Adrenal gland (tissue), 12 donors: ENCODE results near the gene ALKBH5. TPM values are rescaled to one million over a fixed set of nuclear protein-coding genes. Genes with fewer than 3 reads are reported as not detected.

ENCODE experiments used
- DNase-seq, 7 donors: peaks; one replicate each; pipeline ENCODE4 v3.0.0-alpha.2; 2019 to 2020
- H3K27ac ChIP-seq, 5 donors: fragments of 200-600 bp; sonication (generic) in 4 of 5; 1 replicate in 3 of 5; 2 replicates in 2 of 5; pipeline versions ENCODE4 v1.5.1 to v1.8.0; 2016 to 2020; ENCODE audit warnings: mild to moderate bottlenecking in 1 of 5
- H3K27me3 ChIP-seq: fragments of 200-600 bp; 2 replicates; pipeline ENCODE4 v1.8.0; 2021
- H3K36me3 ChIP-seq, 2 donors: fragments of 200-600 bp; replicated peaks in 1 of 2; 1 replicate in 1 of 2; 2 replicates in 1 of 2; pipeline versions ENCODE4 v1.5.1 to v1.8.0; 2018 to 2022
- H3K4me1 ChIP-seq, 2 donors: fragments of 200-600 bp; replicated peaks in 1 of 2; 1 replicate in 1 of 2; 2 replicates in 1 of 2; pipeline versions ENCODE4 v1.5.1 to v1.8.0; 2018 to 2021
- H3K4me3 ChIP-seq, 4 donors: fragments of 200-600 bp; sonication (generic) in 3 of 4; one replicate each; pipeline ENCODE4 v1.5.1; 2016 to 2018
- H3K9me3 ChIP-seq, 3 donors: fragments of 200-600 bp; sonication (generic) in 1 of 3; replicated peaks in 1 of 3; 1 replicate in 2 of 3; 2 replicates in 1 of 3; pipeline versions ENCODE4 v1.5.1 to v1.8.0; 2016 to 2021
- POLR2A ChIP-seq, 2 donors: fragments of 450-650 bp; IDR thresholded peaks; one replicate each; pipeline ENCODE4 v1.6.1; 2017; ENCODE audit warnings: antibody characterized with exemption in 2 of 2, mild to moderate bottlenecking in 2 of 2, moderate library complexity in 1 of 2
- WGBS, 4 donors: extraction: QIAGEN DNeasy Blood & Tissue Kit in 2 of 4; methylation state at CpG; one replicate each; pipeline versions ENCODE4 v1.1.5 to v1.1.7; 2013 to 2017; 5-methylcytosine and 5-hydroxymethylcytosine counted together
- intact Hi-C, 2 donors: fragments of 100-400 bp; cut with DNase I; formaldehyde crosslinking; loops; one replicate each; pipeline versions ENCODE4 v1.14.1 to v1.15.0; 2022 to 2023
- polyA plus RNA-seq, 3 donors: library from polyadenylated mRNA; stranded (reverse); fragments of 200-250 nt in 2 of 3; fragments of 350-450 nt in 1 of 3; fragmentation: Illumina TruSeq in 1 of 3; extraction: RNeasy Lipid Tissue Mini Kit (QIAGEN cat#74804) in 1 of 3; gene quantifications; one replicate each; pipeline ENCODE4 v1.2.3, GENCODE V29; 2013 to 2014
- total RNA-seq, 9 donors: library from RNA; depleted of rRNA in 4 of 9; stranded (reverse); fragments of >200 nt in 4 of 9; fragments of 120-200 nt in 1 of 9; fragmentation: NEBNext Ultra II Directional in 1 of 9; extraction: Animal tissue kit (Norgen Biotek cat#: 25700) in 1 of 9; gene quantifications; one replicate each; pipeline versions ENCODE4 v1.1.0 to v1.2.4, GENCODE V29; 2013 to 2023
- TF ChIP-seq, protein P1 (sequence below), 6 experiments: fragments of 450-650 bp in 4 of 6; fragments of 200-600 bp in 2 of 6; sonication (generic) in 1 of 6; IDR thresholded peaks; 1 replicate in 5 of 6; 2 replicates in 1 of 6; pipeline versions ENCODE4 v1.5.1 to v1.8.0; 2016 to 2021; ENCODE audit warnings: antibody characterized with exemption in 6 of 6, mild to moderate bottlenecking in 2 of 6, moderate library complexity in 1 of 6
- donor health status: healthy with polysubstance abuse.
- donor health status: Bipolar disorder and iron deficiency.
- donor health status: DM: yes; HTN: yes; CAD: no.
- donor health status: DM: no; HTN: no; CAD: no.
- donor health status: DM: no; HTN: no; CAD: no.
- donor health status: DM: yes; HTN: yes; CAD: no.

The ALKBH5 gene
- total and polyA plus RNA-seq, 12 donors = 28.4 to 154 (median 138) TPM

DNA sequence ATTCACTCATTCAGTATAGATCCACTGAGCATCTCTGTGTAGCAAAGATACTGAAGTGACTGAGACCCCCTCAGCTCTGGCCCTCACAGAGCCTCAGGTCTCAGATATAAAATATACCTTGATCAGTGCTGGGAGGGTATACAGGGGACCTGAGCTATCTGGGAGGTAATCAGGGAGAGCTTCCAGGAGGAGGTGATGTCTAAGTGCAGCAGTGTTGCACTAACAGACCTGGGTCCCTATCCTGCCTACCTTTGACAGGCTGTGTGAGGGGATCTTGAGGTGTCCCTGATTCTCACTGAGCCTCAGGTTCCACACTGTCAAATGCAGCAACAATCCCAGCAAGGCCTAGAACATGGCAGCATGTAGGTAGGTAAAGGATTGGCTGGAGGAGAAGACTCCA lies 6.5 kb upstream of the ALKBH5 start:
- H3K36me3 ChIP-seq = no peaks in the 10 kb centered on the region
- H3K4me1 ChIP-seq = peaks cover 7 to 8% of the 10 kb centered on the region in 2 donors
- TF ChIP-seq POLR2A (IDR thresholded peaks at IDR 0.05) = no peak
- TF ChIP-seq, protein P1, sequence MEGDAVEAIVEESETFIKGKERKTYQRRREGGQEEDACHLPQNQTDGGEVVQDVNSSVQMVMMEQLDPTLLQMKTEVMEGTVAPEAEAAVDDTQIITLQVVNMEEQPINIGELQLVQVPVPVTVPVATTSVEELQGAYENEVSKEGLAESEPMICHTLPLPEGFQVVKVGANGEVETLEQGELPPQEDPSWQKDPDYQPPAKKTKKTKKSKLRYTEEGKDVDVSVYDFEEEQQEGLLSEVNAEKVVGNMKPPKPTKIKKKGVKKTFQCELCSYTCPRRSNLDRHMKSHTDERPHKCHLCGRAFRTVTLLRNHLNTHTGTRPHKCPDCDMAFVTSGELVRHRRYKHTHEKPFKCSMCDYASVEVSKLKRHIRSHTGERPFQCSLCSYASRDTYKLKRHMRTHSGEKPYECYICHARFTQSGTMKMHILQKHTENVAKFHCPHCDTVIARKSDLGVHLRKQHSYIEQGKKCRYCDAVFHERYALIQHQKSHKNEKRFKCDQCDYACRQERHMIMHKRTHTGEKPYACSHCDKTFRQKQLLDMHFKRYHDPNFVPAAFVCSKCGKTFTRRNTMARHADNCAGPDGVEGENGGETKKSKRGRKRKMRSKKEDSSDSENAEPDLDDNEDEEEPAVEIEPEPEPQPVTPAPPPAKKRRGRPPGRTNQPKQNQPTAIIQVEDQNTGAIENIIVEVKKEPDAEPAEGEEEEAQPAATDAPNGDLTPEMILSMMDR (IDR thresholded peaks at IDR 0.05) = no peak
- no peak overlapping the region for H3K4me3 ChIP-seq
- H3K27me3 ChIP-seq = no peaks in the 10 kb centered on the region
- no peak overlapping the region for H3K27ac ChIP-seq
- DNase-seq = no peak
- intact Hi-C loops = no loop called here
- no peaks in the 10 kb centered on the region for H3K9me3 ChIP-seq

DNA sequence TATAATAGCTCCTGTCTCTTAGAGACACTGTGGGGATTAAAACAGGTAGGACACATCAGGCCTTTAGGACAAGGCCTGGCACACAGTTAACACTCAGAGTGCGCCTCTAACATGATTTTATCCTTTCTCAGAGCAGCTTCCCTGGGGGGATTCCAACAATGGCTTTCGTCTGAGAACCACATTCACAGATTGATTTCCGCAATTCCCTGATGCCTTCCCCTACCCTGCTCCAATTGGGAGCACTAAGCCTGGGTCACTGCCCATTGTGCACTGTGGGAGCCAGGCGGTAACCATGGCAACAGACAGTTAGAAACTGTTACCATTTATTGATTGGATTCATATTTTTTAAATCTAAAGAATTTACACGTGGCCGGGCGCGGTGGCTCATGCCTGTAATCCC lies 5.9 kb upstream of the ALKBH5 start:
- intact Hi-C loops = no loop called here
- no peaks in the 10 kb centered on the region for H3K36me3 ChIP-seq
- H3K4me3 ChIP-seq = no peak overlapping the region
- DNase-seq = no peak
- peaks cover 11 to 12% of the 10 kb centered on the region in 2 donors for H3K4me1 ChIP-seq
- no peak overlapping the region for H3K27ac ChIP-seq
- TF ChIP-seq, protein P1 (IDR thresholded peaks at IDR 0.05) = no peak
- TF ChIP-seq POLR2A (IDR thresholded peaks at IDR 0.05) = no peak
- no peaks in the 10 kb centered on the region for H3K27me3 ChIP-seq
- 88 to 91% (median 90%) methylated on average over 7 to 8 of the region's 8 CpGs for WGBS, 4 donors
- no peaks in the 10 kb centered on the region for H3K9me3 ChIP-seq

DNA sequence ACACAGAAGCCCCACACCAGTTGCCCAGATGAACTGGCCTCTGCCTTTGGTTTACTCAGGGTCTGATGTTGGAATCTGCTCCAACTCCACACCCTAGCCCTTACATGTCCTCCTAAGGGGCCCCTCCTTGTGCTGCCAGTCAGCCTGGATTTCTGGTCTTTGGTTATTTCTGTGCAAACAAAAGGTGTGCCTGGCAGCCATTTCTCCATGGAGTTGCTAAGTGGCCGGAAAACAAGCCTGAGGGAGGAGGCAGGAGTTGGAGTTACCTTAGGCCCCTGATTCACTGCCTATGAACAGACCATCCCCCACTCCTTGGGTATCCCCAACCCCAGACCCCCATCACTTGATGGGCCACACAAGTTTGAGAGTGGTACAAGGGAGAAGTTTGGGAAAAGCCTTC lies 4.4 kb upstream of the ALKBH5 start:
- no peaks in the 10 kb centered on the region for H3K27me3 ChIP-seq
- no peak overlapping the region for H3K27ac ChIP-seq
- peaks cover 11 to 12% of the 10 kb centered on the region in 2 donors for H3K4me1 ChIP-seq
- WGBS, 4 donors = 75 to 100% (median 87%) methylated on average over 1 of the region's 1 CpG
- no peak overlapping the region for H3K4me3 ChIP-seq
- no peaks in the 10 kb centered on the region for H3K9me3 ChIP-seq
- intact Hi-C loops = no loop called here
- no peak for TF ChIP-seq POLR2A (IDR thresholded peaks at IDR 0.05)
- TF ChIP-seq, protein P1 (IDR thresholded peaks at IDR 0.05) = no peak
- no peaks in the 10 kb centered on the region for H3K36me3 ChIP-seq
- DNase-seq = no peak

DNA sequence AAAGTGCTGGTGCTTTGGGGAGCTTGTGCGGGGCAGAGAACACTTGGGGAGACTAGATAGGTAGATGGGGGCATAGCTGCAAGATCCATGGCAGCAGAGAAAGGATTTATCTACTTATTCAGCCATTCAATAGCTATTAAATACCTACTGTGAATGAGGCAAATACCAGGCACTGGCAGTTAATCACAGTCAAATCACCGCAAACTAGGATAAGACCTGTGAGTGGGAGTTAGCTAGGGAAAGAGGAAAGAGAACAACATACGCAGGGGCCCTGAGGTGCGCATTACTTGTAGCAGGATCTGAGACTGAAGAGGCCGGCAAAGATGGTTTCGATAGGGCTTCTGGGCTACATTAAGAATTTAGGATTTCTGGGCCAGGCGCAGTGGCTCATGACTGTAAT lies 3.8 kb upstream of the ALKBH5 start:
- Histone ChIP-seq H3K27me3 (no peaks in the 10 kb centered on the region), H3K36me3 (no peaks in the 10 kb centered on the region), H3K27ac (no peak overlapping the region), H3K4me1 (peaks cover 11 to 15% of the 10 kb centered on the region in 2 donors), H3K9me3 (no peaks in the 10 kb centered on the region), H3K4me3 (no peak overlapping the region)
- DNase-seq = no peak
- WGBS, 4 donors = 81 to 90% (median 89%) methylated on average over 7 of the region's 7 CpGs
- TF ChIP-seq, protein P1 (IDR thresholded peaks at IDR 0.05) = no peak
- TF ChIP-seq POLR2A (IDR thresholded peaks at IDR 0.05) = no peak
- intact Hi-C loops = loop anchor here in 1 of 2 donors (10.0 kb wide), 1 partner anchor 75 kb away; the partner anchor contains the start of gene FLII
